ENCODE data around the gene CLCA2.

The CLCA2 gene

GRCh38 chr1:86429835-86430234 lies 5.9 kb downstream of the CLCA2 start:
- DNase-seq (ENCODE audit: low read depth in 4 of 4, low spot score in 1 of 4) = no peak

GRCh38 chr1:86430376-86430775 lies 6.4 kb downstream of the CLCA2 start:
- DNase-seq (ENCODE audit: low read depth in 4 of 4, low spot score in 1 of 4) = no peak

- DNase-seq (ENCODE audit: low read depth in 4 of 4, low spot score in 1 of 4) = no peak
Observed at GRCh38 chr1:86434059-86434458, 10.1 kb downstream of the CLCA2 start.

GRCh38 chr1:86435327-86435726 lies 11.4 kb downstream of the CLCA2 start:
- DNase-seq (ENCODE audit: low read depth in 4 of 4, low spot score in 1 of 4) = no peak

GRCh38 chr1:86436041-86436440 lies 12.1 kb downstream of the CLCA2 start:
- DNase-seq (ENCODE audit: low read depth in 4 of 4, low spot score in 1 of 4) = no peak

- no peak for DNase-seq (ENCODE audit: low read depth in 4 of 4, low spot score in 1 of 4)
Observed at GRCh38 chr1:86441581-86441980, 17.6 kb downstream of the CLCA2 start.

GRCh38 chr1:86441997-86442396 lies 18.0 kb downstream of the CLCA2 start:
- no peak for DNase-seq (ENCODE audit: low read depth in 4 of 4, low spot score in 1 of 4)

GRCh38 chr1:86445919-86446318 lies 21.9 kb downstream of the CLCA2 start:
- no peak for DNase-seq (ENCODE audit: low read depth in 4 of 4, low spot score in 1 of 4)

GRCh38 chr1:86447198-86447790 lies 23.3 kb downstream of the CLCA2 start:
- no peak for DNase-seq (ENCODE audit: low read depth in 4 of 4, low spot score in 1 of 4)

- DNase-seq (ENCODE audit: low read depth in 4 of 4, low spot score in 1 of 4) = no peak
Observed at GRCh38 chr1:86448670-86449069, 24.7 kb downstream of the CLCA2 start.

- no peak for DNase-seq (ENCODE audit: low read depth in 4 of 4, low spot score in 1 of 4)
Observed at GRCh38 chr1:86449103-86449502, 25.1 kb downstream of the CLCA2 start.

- no peak for DNase-seq (ENCODE audit: low read depth in 4 of 4, low spot score in 1 of 4)
Observed at GRCh38 chr1:86450847-86451246, 26.9 kb downstream of the CLCA2 start.

- DNase-seq (ENCODE audit: low read depth in 4 of 4, low spot score in 1 of 4) = no peak
Observed at GRCh38 chr1:86453664-86454063, 29.7 kb downstream of the CLCA2 start.

GRCh38 chr1:86455073-86455472 lies 31.1 kb downstream of the CLCA2 start:
- no peak for DNase-seq (ENCODE audit: low read depth in 4 of 4, low spot score in 1 of 4)

- DNase-seq (ENCODE audit: low read depth in 4 of 4, low spot score in 1 of 4) = no peak
Observed at GRCh38 chr1:86460998-86461397, 37.0 kb downstream of the CLCA2 start.

GRCh38 chr1:86461482-86461881 lies 37.5 kb downstream of the CLCA2 start:
- no peak for DNase-seq (ENCODE audit: low read depth in 4 of 4, low spot score in 1 of 4)

- no peak for DNase-seq (ENCODE audit: low read depth in 4 of 4, low spot score in 1 of 4)
Observed at GRCh38 chr1:86464819-86465218, 40.8 kb downstream of the CLCA2 start.

- no peak for DNase-seq (ENCODE audit: low read depth in 4 of 4, low spot score in 1 of 4)
Observed at GRCh38 chr1:86466109-86466844, 42.3 kb downstream of the CLCA2 start.

GRCh38 chr1:86466986-86467385 lies 43.0 kb downstream of the CLCA2 start:
- DNase-seq (ENCODE audit: low read depth in 4 of 4, low spot score in 1 of 4) = no peak

- DNase-seq (ENCODE audit: low read depth in 4 of 4, low spot score in 1 of 4) = no peak
Observed at GRCh38 chr1:86468501-86468977, 44.6 kb downstream of the CLCA2 start, which contains the start of gene CLCA1. Gene CLCA1, plus strand, starts transcription at chr1:86468927. Its CDS starts 45 bp downstream, at chr1:86468972.

GRCh38 chr1:86470859-86471258 lies 46.9 kb downstream of the CLCA2 start:
- no peak for DNase-seq (ENCODE audit: low read depth in 4 of 4, low spot score in 1 of 4)

- no peak for DNase-seq (ENCODE audit: low read depth in 4 of 4, low spot score in 1 of 4)
Observed at GRCh38 chr1:86471291-86471690, 47.3 kb downstream of the CLCA2 start.

- DNase-seq (ENCODE audit: low read depth in 4 of 4, low spot score in 1 of 4) = no peak
Observed at GRCh38 chr1:86472152-86472551, 48.2 kb downstream of the CLCA2 start.
